Measurements from ENCODE around the gene PHF13.

Gene PHF13

GRCh38 chr1:6587261-6588005 is 26.1 kb upstream of the PHF13 start:
- Histone ChIP-seq H2AFZ (ENCODE audit: low read length) (no peak overlapping the region), H4K20me1 (ENCODE audit: insufficient read depth, low read length) (no peaks in the 10 kb centered on the region), H3K9me2 (ENCODE audit: low read depth, low read length) (no peaks in the 10 kb centered on the region), H3K4me3 (ENCODE audit: low read depth, low read length, poor library complexity, severe bottlenecking) (peak overlapping the region; percentile 10), H3F3A (ENCODE audit: insufficient read depth, low read length) (no peaks in the 10 kb centered on the region), H3K79me2 (ENCODE audit: insufficient read depth, low read length) (no peaks in the 10 kb centered on the region; the same call in 1 of the 2 replicates), H3K4me1 (ENCODE audit: insufficient read depth, low read length, severe bottlenecking) (peaks cover 71% of the 10 kb centered on the region), H3K27ac (ENCODE audit: low read depth, low read length, poor library complexity, severe bottlenecking) (peak overlapping the region; percentile 98), H3K4me2 (ENCODE audit: low read length) (peak overlapping the region; percentile 45), H3K9me3 (ENCODE audit: low read length) (no peaks in the 10 kb centered on the region), H3K9ac (ENCODE audit: low read length) (peak overlapping the region; percentile 52; the same call in 1 of the 2 replicates), H3K27me3 (ENCODE audit: insufficient read depth, low read length) (no peaks in the 10 kb centered on the region), H3K36me3 (ENCODE audit: insufficient read depth, low read length) (peaks cover 70% of the 10 kb centered on the region; the same call in 1 of the 2 replicates)
- TF ChIP-seq EZH2 (IDR thresholded peaks at IDR 0.05; ENCODE audit: borderline replicate concordance, low read length) (no peak), CTCF (IDR thresholded peaks at IDR 0.05; ENCODE audit: low read length) (no peak)

- no peak overlapping the region for H2AFZ ChIP-seq (ENCODE audit: low read length)
- peak overlapping the region; percentile 45 for H3K4me2 ChIP-seq (ENCODE audit: low read length)
- no peak for TF ChIP-seq CTCF (IDR thresholded peaks at IDR 0.05; ENCODE audit: low read length)
Measured at GRCh38 chr1:6588128-6588892, 25.2 kb upstream of the PHF13 start.

GRCh38 chr1:6588893-6589520 is 24.5 kb upstream of the PHF13 start:
- no peaks in the 10 kb centered on the region for H4K20me1 ChIP-seq (ENCODE audit: insufficient read depth, low read length)
- peak overlapping the region; percentile 98 for H3K27ac ChIP-seq (ENCODE audit: low read depth, low read length, poor library complexity, severe bottlenecking)
- no peaks in the 10 kb centered on the region for H3K9me2 ChIP-seq (ENCODE audit: low read depth, low read length)
- TF ChIP-seq EZH2 (IDR thresholded peaks at IDR 0.05; ENCODE audit: borderline replicate concordance, low read length) (no peak), CTCF (IDR thresholded peaks at IDR 0.05; ENCODE audit: low read length) (no peak)
- H3K79me2 ChIP-seq (ENCODE audit: insufficient read depth, low read length): no peaks in the 10 kb centered on the region; the same call in 1 of the 2 replicates
- no peaks in the 10 kb centered on the region for H3F3A ChIP-seq (ENCODE audit: insufficient read depth, low read length)
- no peak overlapping the region; the same call in 1 of the 2 replicates for H3K9ac ChIP-seq (ENCODE audit: low read length)
- no peak overlapping the region for H3K4me2 ChIP-seq (ENCODE audit: low read length)
- H3K4me3 ChIP-seq (ENCODE audit: low read depth, low read length, poor library complexity, severe bottlenecking): no peak overlapping the region
- H3K9me3 ChIP-seq (ENCODE audit: low read length): no peaks in the 10 kb centered on the region
- H3K27me3 ChIP-seq (ENCODE audit: insufficient read depth, low read length): no peaks in the 10 kb centered on the region
- H3K4me1 ChIP-seq (ENCODE audit: insufficient read depth, low read length, severe bottlenecking): peaks cover 62% of the 10 kb centered on the region
- peaks cover 83% of the 10 kb centered on the region for H3K36me3 ChIP-seq (ENCODE audit: insufficient read depth, low read length)
- no peak overlapping the region for H2AFZ ChIP-seq (ENCODE audit: low read length)

More at GRCh38 chr1:6588128-6588892, 25.2 kb upstream of the PHF13 start:
- no peaks in the 10 kb centered on the region for H3K27me3 ChIP-seq (ENCODE audit: insufficient read depth, low read length)
- peak overlapping the region; percentile 98 for H3K27ac ChIP-seq (ENCODE audit: low read depth, low read length, poor library complexity, severe bottlenecking)
- no peaks in the 10 kb centered on the region; the same call in 1 of the 2 replicates for H3K79me2 ChIP-seq (ENCODE audit: insufficient read depth, low read length)
- H4K20me1 ChIP-seq (ENCODE audit: insufficient read depth, low read length): no peaks in the 10 kb centered on the region
- H3K9me3 ChIP-seq (ENCODE audit: low read length): no peaks in the 10 kb centered on the region
- H3F3A ChIP-seq (ENCODE audit: insufficient read depth, low read length): no peaks in the 10 kb centered on the region
- peaks cover 64% of the 10 kb centered on the region for H3K4me1 ChIP-seq (ENCODE audit: insufficient read depth, low read length, severe bottlenecking)
- peak overlapping the region; percentile 52; the same call in 1 of the 2 replicates for H3K9ac ChIP-seq (ENCODE audit: low read length)
- H3K4me3 ChIP-seq (ENCODE audit: low read depth, low read length, poor library complexity, severe bottlenecking): peak overlapping the region; percentile 10
- no peaks in the 10 kb centered on the region for H3K9me2 ChIP-seq (ENCODE audit: low read depth, low read length)
- peaks cover 76% of the 10 kb centered on the region for H3K36me3 ChIP-seq (ENCODE audit: insufficient read depth, low read length)

All from OCI-LY1 (cell line).